GM12878 (cell line): ENCODE data around the gene MST1. TPM values are rescaled to one million over a fixed set of nuclear protein-coding genes. Genes with fewer than 3 reads are reported as not detected.

Experiments used
- ATAC-seq: fragments of 200-7000 bp; cut with Tn5 transposase; 3 replicates; pipeline ENCODE4 v1.9.1; 2020; ENCODE audit warnings: mild to moderate bottlenecking, moderate library complexity
- BruUV-seq: library from RNA; stranded (reverse); fragments of 400-500 nt; replicated peaks from 2 replicates; lab custom pipeline; 2021; lab: Mats Ljungman, UMichigan
- CTCF ChIA-PET: fragments of 300-600 bp; sonication (Branson Sonifier 250); formaldehyde crosslinking; extraction: SDS; loops from one replicate; lab custom pipeline; 2021; ENCODE audit warnings: inconsistent platforms; lab: Yijun Ruan, JAX
- POLR2A ChIA-PET: fragments of 350-600 bp; formaldehyde crosslinking; extraction: SDS; loops from one replicate; lab custom pipeline; 2021; ENCODE audit warnings: inconsistent platforms; lab: Charles Lee
- RAD21 ChIA-PET: fragments of 300-600 bp; sonication (Branson Sonifier 250); formaldehyde crosslinking; loops from one replicate; lab custom pipeline; 2023; ENCODE audit warnings: antibody characterized with exemption; ENCODE audit not compliant: unreplicated experiment; lab: Charles Lee
- SMC1A ChIA-PET: fragments of 300-600 bp; sonication (Branson Sonifier 250); formaldehyde crosslinking; loops from one replicate; lab custom pipeline; 2023; ENCODE audit not compliant: unreplicated experiment, uncharacterized antibody; lab: Charles Lee
- DNase-seq: peaks from one replicate; pipeline ENCODE4 v3.0.0-alpha.2; 2011; ENCODE audit warnings: low read depth, low spot score
- FAIRE-seq: peaks from 3 replicates; lab custom pipeline; 2011; peaks lifted over from hg19 to GRCh38; lab: Jason Lieb, UNC
- H2AFZ ChIP-seq: 2 replicates; pipeline ENCODE4 v1.6.0; 2011; ENCODE audit warnings: low read depth, low read length, control low read depth; ENCODE audit not compliant: control insufficient read depth
- H3K27ac ChIP-seq: 2 replicates; pipeline ENCODE4 v1.5.1; 2011; ENCODE audit warnings: control low read depth; ENCODE audit not compliant: control insufficient read depth, insufficient read depth
- H3K27me3 ChIP-seq, 2 experiments: replicated peaks in 1 of 2; 2 replicates each; pipeline versions ENCODE4 v1.6.0 to v1.6.1; 2011; ENCODE audit warnings: low read length in 1 of 2; ENCODE audit not compliant: control insufficient read depth in 2 of 2, insufficient read depth in 2 of 2
- H3K36me3 ChIP-seq, 2 experiments: 2 replicates each; pipeline ENCODE4 v1.5.1; 2011; ENCODE audit warnings: low read length in 1 of 2; ENCODE audit not compliant: control insufficient read depth in 2 of 2, insufficient read depth in 2 of 2
- H3K4me1 ChIP-seq: 2 replicates; pipeline ENCODE4 v1.6.1; 2011; ENCODE audit warnings: mild to moderate bottlenecking, low read length, moderate library complexity, mixed read lengths; ENCODE audit not compliant: control insufficient read depth, insufficient read depth
- H3K4me2 ChIP-seq: 2 replicates; pipeline ENCODE4 v1.6.0; 2011; ENCODE audit warnings: control low read depth; ENCODE audit not compliant: control insufficient read depth, insufficient read depth
- H3K4me3 ChIP-seq: fragments of 200-600 bp; sonication (generic); 2 replicates; pipeline ENCODE4 v1.5.1; 2016
- H3K79me2 ChIP-seq: 2 replicates; pipeline ENCODE4 v1.6.0; 2011; ENCODE audit warnings: low read length; ENCODE audit not compliant: control insufficient read depth, insufficient read depth
- H3K9ac ChIP-seq: 2 replicates; pipeline ENCODE4 v1.8.0; 2011; ENCODE audit warnings: low read length, control low read depth, mixed read lengths; ENCODE audit not compliant: control insufficient read depth, insufficient read depth
- H3K9me3 ChIP-seq: replicated peaks from 3 replicates; pipeline ENCODE4 v1.5.1; 2011; ENCODE audit warnings: mild to moderate bottlenecking, low read length; ENCODE audit not compliant: control insufficient read depth, insufficient read depth
- H4K20me1 ChIP-seq: 2 replicates; pipeline ENCODE4 v1.6.0; 2011; ENCODE audit not compliant: control insufficient read depth, insufficient read depth
- CBX3 ChIP-seq: fragments of 200-600 bp; sonication (generic); IDR thresholded peaks from 2 replicates; pipeline ENCODE4 v1.6.1; 2016; ENCODE audit warnings: low read depth, borderline replicate concordance
- CTCF ChIP-seq, 3 experiments: IDR thresholded peaks in 2 of 3; conservative IDR thresholded peaks in 1 of 3; 2 replicates each; pipeline ENCODE4 v1.5.1; 2011; ENCODE audit warnings: low read depth in 3 of 3, low read length in 3 of 3, mild to moderate bottlenecking in 3 of 3, control low read depth in 2 of 3, moderate library complexity in 2 of 3, inconsistent platforms in 1 of 3, mixed read lengths in 1 of 3; ENCODE audit not compliant: control insufficient read depth in 2 of 3, insufficient read depth in 1 of 3; ENCODE audit errors: extremely low read depth in 1 of 3
- EED ChIP-seq: sonication (generic); IDR thresholded peaks from 2 replicates; pipeline ENCODE4 v1.6.1; 2016; ENCODE audit warnings: antibody characterized with exemption, low read depth
- EGR1 ChIP-seq, 2 experiments: IDR thresholded peaks; 1 replicate in 1 of 2; 2 replicates in 1 of 2; pipeline ENCODE4 v1.6.1; 2011 to 2012; ENCODE audit warnings: low read depth in 2 of 2, low read length in 2 of 2, borderline replicate concordance in 1 of 2, mild to moderate bottlenecking in 1 of 2, moderate library complexity in 1 of 2
- ESRRA ChIP-seq: IDR thresholded peaks from 2 replicates; pipeline ENCODE4 v1.6.1; 2012; ENCODE audit warnings: mild to moderate bottlenecking, low read length, improper control_type of control experiment
- EZH2 ChIP-seq: IDR thresholded peaks from 2 replicates; pipeline ENCODE4 v1.6.1; 2012; ENCODE audit warnings: low read depth, mild to moderate bottlenecking, control low read depth, inconsistent platforms, low read length, borderline replicate concordance; ENCODE audit not compliant: control insufficient read depth
- IRF5 ChIP-seq: fragments of 450-650 bp; IDR thresholded peaks from 2 replicates; pipeline ENCODE4 v1.6.1; 2017; ENCODE audit warnings: borderline replicate concordance
- NKRF ChIP-seq: fragments of 450-650 bp; conservative IDR thresholded peaks from 2 replicates; pipeline ENCODE4 v1.6.1; 2017; ENCODE audit warnings: mild to moderate bottlenecking, moderate library complexity
- WGBS: methylation state at CpG from one replicate; pipeline ENCODE4 v1.1.6; 2016; ENCODE audit warnings: low lambda C conversion rate; ENCODE audit not compliant: insufficient replicate concordance, insufficient coverage; ENCODE audit errors: missing lambda C conversion rate; 5-methylcytosine and 5-hydroxymethylcytosine counted together
- in situ Hi-C: fragments of 300-500 bp; cut with MboI; formaldehyde crosslinking; loops from 9 replicates; pipeline ENCODE4 v1.14.3; 2018; ENCODE audit warnings: mixed read lengths
- intact Hi-C: fragments of 100-400 bp; cut with micrococcal nuclease; formaldehyde crosslinking; loops from one replicate; pipeline ENCODE4 v1.14.2; 2022; ENCODE audit not compliant: unreplicated experiment
- polyA plus RNA-seq, 11 experiments: library from polyadenylated mRNA; depleted of rRNA in 4 of 11; unstranded in 6 of 11; stranded (reverse) in 5 of 11; fragments of >200 nt; fragmentation: Nextera tagmentation in 4 of 11; fragmentation: Illumina TruSeq in 1 of 11; extraction: Ambion mirVana in 4 of 11; extraction: Trizol in 1 of 11; gene quantifications; 1 replicate in 1 of 11; 2 replicates in 10 of 11; pipeline versions ENCODE4 v1.2.1 to v1.2.3, GENCODE V29; 2011 to 2016; ENCODE audit warnings: inconsistent platforms in 2 of 11, missing spikeins in 2 of 11, low read depth in 1 of 11
- total RNA-seq, 4 experiments: library from RNA; depleted of rRNA in 3 of 4; stranded (reverse); fragments of >200 nt in 3 of 4; fragmentation: Illumina TruSeq in 1 of 4; extraction: Trizol in 1 of 4; gene quantifications; 2 replicates each; pipeline versions ENCODE4 v1.2.1 to v1.2.3, GENCODE V29; 2013 to 2021

MST1 gene
- total and polyA plus RNA-seq, 10 of the 15 experiments (the other 5 are each of a cell fraction or from before 2014, with no cell fraction given) = 1.2 to 25.5 (median 4.1) TPM

- ATAC-seq (no peak), FAIRE-seq (no peak), DNase-seq (no peak)
- TF ChIP-seq CTCF (IDR thresholded peaks at IDR 0.05 in 2 of 3, conservative IDR thresholded peaks at IDR 0.05 in 1 of 3; ENCODE audit: control insufficient read depth in 2 of 3, extremely low read depth in 1 of 3, insufficient read depth in 1 of 3, low read depth in 3 of 3, low read length in 3 of 3) (no peak), IRF5 (no peak)
- no peak overlapping the region for H3K4me2 ChIP-seq
- peaks cover 0 to 3% of the 10 kb centered on the region in 2 experiments; a peak in 2 of 4 replicates for H3K36me3 ChIP-seq
- POLR2A ChIA-PET = no interaction called here
- no peaks in the 10 kb centered on the region for H3K79me2 ChIP-seq
- BruUV-seq = no TSS peak
- CTCF ChIA-PET = no interaction called here
- intact Hi-C loops = no loop called here
- in situ Hi-C loops = no loop called here
- H3K27ac ChIP-seq = no peak overlapping the region
- H4K20me1 ChIP-seq = no peaks in the 10 kb centered on the region
- RAD21 ChIA-PET = no interaction called here
- H3K9ac ChIP-seq = no peak overlapping the region
- no peaks in the 10 kb centered on the region for H3K4me1 ChIP-seq
- no peak overlapping the region for H3K4me3 ChIP-seq
- H3K27me3 ChIP-seq = no peaks in the 10 kb centered on the region
- H3K9me3 ChIP-seq = no peaks in the 10 kb centered on the region
- SMC1A ChIA-PET = no interaction called here
- 91% methylated on average over 8 of the region's 8 CpGs for WGBS
- no peak overlapping the region for H2AFZ ChIP-seq
Observed at GRCh38 chr3:49709852-49710251, 20.6 kb upstream of the MST1 start.

- DNase-seq (no peak), FAIRE-seq (no peak), ATAC-seq (no peak)
- POLR2A ChIA-PET = no interaction called here
- H3K27ac ChIP-seq = no peak overlapping the region
- H3K27me3 ChIP-seq = no peaks in the 10 kb centered on the region
- in situ Hi-C loops (no loop called here), intact Hi-C loops (no loop called here)
- no peak overlapping the region for H3K4me2 ChIP-seq
- H3K4me3 ChIP-seq = no peak overlapping the region
- no peaks in the 10 kb centered on the region for H3K79me2 ChIP-seq
- no peak overlapping the region for H3K9ac ChIP-seq
- H2AFZ ChIP-seq = no peak overlapping the region
- WGBS = 86% methylated on average over 3 of the region's 4 CpGs
- H3K9me3 ChIP-seq = no peaks in the 10 kb centered on the region
- peaks cover 0 to 5% of the 10 kb centered on the region in 2 experiments; a peak in 3 of 4 replicates for H3K36me3 ChIP-seq
- no peaks in the 10 kb centered on the region for H3K4me1 ChIP-seq
- CTCF ChIA-PET = no interaction called here
- no TSS peak for BruUV-seq
- SMC1A ChIA-PET = no interaction called here
- no peaks in the 10 kb centered on the region for H4K20me1 ChIP-seq
- RAD21 ChIA-PET = no interaction called here
- no peak for TF ChIP-seq CBX3
- TF ChIP-seq EGR1 (IDR thresholded peaks at IDR 0.05; ENCODE audit: borderline replicate concordance in 1 of 2, low read depth in 2 of 2, low read length in 2 of 2) = no peak
- no peak for TF ChIP-seq ESRRA
- TF ChIP-seq EZH2 = no peak
- no peak for TF ChIP-seq EED
- no peak for TF ChIP-seq NKRF
Observed at GRCh38 chr3:49707113-49707480, 17.8 kb upstream of the MST1 start.
